Measurements from ENCODE around the gene MOSPD3.

MOSPD3 gene

GRCh38 chr7:100570954-100571828 is 41.1 kb upstream of the MOSPD3 start:
- no peak for ATAC-seq (ENCODE audit: insufficient read depth, low read depth)
- DNase-seq: no peak
- peak overlapping the region; percentile 76; the same call in 1 of the 2 replicates for H3K4me2 ChIP-seq (ENCODE audit: insufficient read depth, low read length)
- peaks cover 32% of the 10 kb centered on the region for H3K36me3 ChIP-seq (ENCODE audit: insufficient read depth, low read length)
- no peak overlapping the region for H3K4me3 ChIP-seq (ENCODE audit: low read depth in 1 of 2, low read length in 2 of 2)
- peaks cover 9% of the 10 kb centered on the region for H3K27me3 ChIP-seq (ENCODE audit: insufficient read depth, low read length, poor library complexity)
- H3K4me1 ChIP-seq (ENCODE audit: insufficient read depth, low read length): peaks cover 24% of the 10 kb centered on the region
- H3K79me2 ChIP-seq (ENCODE audit: insufficient read depth, low read length): no peaks in the 10 kb centered on the region
- no peak overlapping the region for H3K27ac ChIP-seq (ENCODE audit: low read length)
- no peak overlapping the region for H2AFZ ChIP-seq (ENCODE audit: low read depth, low read length)
- H3K9me3 ChIP-seq (ENCODE audit: insufficient read depth, low read length, severe bottlenecking): no peaks in the 10 kb centered on the region
- peaks cover 31% of the 10 kb centered on the region for H4K20me1 ChIP-seq (ENCODE audit: insufficient read depth, low read length)
- no peak overlapping the region for H3K9ac ChIP-seq (ENCODE audit: low read depth, low read length)
- no peak for TF ChIP-seq CTCF (IDR thresholded peaks at IDR 0.05; ENCODE audit: borderline replicate concordance, extremely low read depth, low read length, poor library complexity, severe bottlenecking)
- TF ChIP-seq EZH2 (IDR thresholded peaks at IDR 0.05; ENCODE audit: borderline replicate concordance, low read depth, low read length, severe bottlenecking): no peak

- H3K27me3 ChIP-seq (ENCODE audit: insufficient read depth, low read length, poor library complexity): peaks cover 9% of the 10 kb centered on the region
- peaks cover 31% of the 10 kb centered on the region for H4K20me1 ChIP-seq (ENCODE audit: insufficient read depth, low read length)
- H3K4me1 ChIP-seq (ENCODE audit: insufficient read depth, low read length): peaks cover 24% of the 10 kb centered on the region
- no peak overlapping the region for H2AFZ ChIP-seq (ENCODE audit: low read depth, low read length)
- no peak overlapping the region for H3K4me3 ChIP-seq (ENCODE audit: low read depth in 1 of 2, low read length in 2 of 2)
- no peak overlapping the region for H3K9ac ChIP-seq (ENCODE audit: low read depth, low read length)
- H3K4me2 ChIP-seq (ENCODE audit: insufficient read depth, low read length): no peak overlapping the region
- no peak for ATAC-seq (ENCODE audit: insufficient read depth, low read depth)
- H3K36me3 ChIP-seq (ENCODE audit: insufficient read depth, low read length): peaks cover 38% of the 10 kb centered on the region
- no peaks in the 10 kb centered on the region for H3K9me3 ChIP-seq (ENCODE audit: insufficient read depth, low read length, severe bottlenecking)
- TF ChIP-seq EZH2 (IDR thresholded peaks at IDR 0.05; ENCODE audit: borderline replicate concordance, low read depth, low read length, severe bottlenecking): no peak
- TF ChIP-seq CTCF (IDR thresholded peaks at IDR 0.05; ENCODE audit: borderline replicate concordance, extremely low read depth, low read length, poor library complexity, severe bottlenecking): no peak
- no peak for DNase-seq
- no peaks in the 10 kb centered on the region for H3K79me2 ChIP-seq (ENCODE audit: insufficient read depth, low read length)
- H3K27ac ChIP-seq (ENCODE audit: low read length): no peak overlapping the region
Observed at GRCh38 chr7:100571829-100572116, 40.6 kb upstream of the MOSPD3 start.

- no peak overlapping the region for H3K27ac ChIP-seq (ENCODE audit: low read length)
- no peak overlapping the region for H2AFZ ChIP-seq (ENCODE audit: low read depth, low read length)
- DNase-seq (no peak), ATAC-seq (ENCODE audit: insufficient read depth, low read depth) (no peak)
- H3K4me1 ChIP-seq (ENCODE audit: insufficient read depth, low read length): peaks cover 24% of the 10 kb centered on the region
- no peaks in the 10 kb centered on the region for H3K79me2 ChIP-seq (ENCODE audit: insufficient read depth, low read length)
- peaks cover 44% of the 10 kb centered on the region for H3K36me3 ChIP-seq (ENCODE audit: insufficient read depth, low read length)
- TF ChIP-seq EZH2 (IDR thresholded peaks at IDR 0.05; ENCODE audit: borderline replicate concordance, low read depth, low read length, severe bottlenecking) (no peak), CTCF (IDR thresholded peaks at IDR 0.05; ENCODE audit: borderline replicate concordance, extremely low read depth, low read length, poor library complexity, severe bottlenecking) (no peak)
- H3K4me3 ChIP-seq (ENCODE audit: low read depth in 1 of 2, low read length in 2 of 2): no peak overlapping the region
- H3K9ac ChIP-seq (ENCODE audit: low read depth, low read length): no peak overlapping the region
- H3K9me3 ChIP-seq (ENCODE audit: insufficient read depth, low read length, severe bottlenecking): no peaks in the 10 kb centered on the region
- H3K4me2 ChIP-seq (ENCODE audit: insufficient read depth, low read length): no peak overlapping the region
- H3K27me3 ChIP-seq (ENCODE audit: insufficient read depth, low read length, poor library complexity): peaks cover 9% of the 10 kb centered on the region
- peaks cover 28% of the 10 kb centered on the region for H4K20me1 ChIP-seq (ENCODE audit: insufficient read depth, low read length)
Observed at GRCh38 chr7:100572281-100572948, 39.9 kb upstream of the MOSPD3 start.

Data from DND-41 (cell line).